ENCODE measurements around the gene PLEKHF1. TPM values are rescaled to one million over a fixed set of nuclear protein-coding genes. Genes with fewer than 3 reads are reported as not detected.

PLEKHF1 gene
- total RNA-seq, 1 experiment from 2014 or later: 5.5 TPM

GRCh38 chr19:29667387-29667783, 2.1 kb downstream of the PLEKHF1 start (continued):
- TF ChIP-seq MAX (IDR thresholded peaks at IDR 0.05) (no peak), SP1 (IDR thresholded peaks at IDR 0.05; ENCODE audit: low read depth) (no peak), POLR2AphosphoS5 (IDR thresholded peaks at IDR 0.05; ENCODE audit: low read depth, low read length) (no peak), EZH2 (IDR thresholded peaks at IDR 0.05) (no peak), EZH2phosphoT487 (IDR thresholded peaks at IDR 0.05; ENCODE audit: borderline replicate concordance) (no peak), CBX3 (IDR thresholded peaks at IDR 0.05; ENCODE audit: low read depth) (no peak)

- no peaks in the 10 kb centered on the region for H3K36me3 ChIP-seq (ENCODE audit: control insufficient read depth in 1 of 2, insufficient read depth in 2 of 2, low read length in 2 of 2)
- no peaks in the 10 kb centered on the region for H3K9me3 ChIP-seq (ENCODE audit: control insufficient read depth in 1 of 2, insufficient read depth in 1 of 2, low read depth in 1 of 2, low read length in 2 of 2)
- H3K27me3 ChIP-seq (ENCODE audit: insufficient read depth, low read length): no peaks in the 10 kb centered on the region
- no peak for TF ChIP-seq POLR2A (IDR thresholded peaks at IDR 0.05; ENCODE audit: borderline replicate concordance, extremely low read depth, insufficient read depth, insufficient read length)
- no peak for TF ChIP-seq YY1 (IDR thresholded peaks at IDR 0.05; ENCODE audit: extremely low read depth, insufficient replicate concordance, low read depth, low read length)
- no peak for TF ChIP-seq ZNF274 (IDR thresholded peaks at IDR 0.05; ENCODE audit: low read depth, low read length)
- no peak for TF ChIP-seq SRF (IDR thresholded peaks at IDR 0.05; ENCODE audit: low read depth)
- TF ChIP-seq POLR2AphosphoS5 (IDR thresholded peaks at IDR 0.05; ENCODE audit: low read depth, low read length): no peak
- no peak for TF ChIP-seq SP1 (IDR thresholded peaks at IDR 0.05; ENCODE audit: low read depth)
- no peak for TF ChIP-seq JUND (IDR thresholded peaks at IDR 0.05)
- TF ChIP-seq CEBPB (IDR thresholded peaks at IDR 0.05; ENCODE audit: low read depth): no peak
- TF ChIP-seq FOSL1 (IDR thresholded peaks at IDR 0.05; ENCODE audit: low read depth): no peak
- TF ChIP-seq TCF7L2 (IDR thresholded peaks at IDR 0.05; ENCODE audit: borderline replicate concordance, extremely low read depth, insufficient read depth, insufficient read length): no peak
- no peak for TF ChIP-seq ATF3 (IDR thresholded peaks at IDR 0.05)
- TF ChIP-seq RAD21 (IDR thresholded peaks at IDR 0.05; ENCODE audit: low read depth): no peak
- no peak for TF ChIP-seq EGR1 (IDR thresholded peaks at IDR 0.05; ENCODE audit: low read depth)
- no peak for TF ChIP-seq ELF1 (IDR thresholded peaks at IDR 0.05; ENCODE audit: borderline replicate concordance, low read depth)
- no peak for TF ChIP-seq EZH2 (IDR thresholded peaks at IDR 0.05)
- TF ChIP-seq ZFX (IDR thresholded peaks at IDR 0.05): no peak
- H3K9me2 ChIP-seq (ENCODE audit: insufficient read depth): no peaks in the 10 kb centered on the region
- no peaks in the 10 kb centered on the region for H4K20me1 ChIP-seq (ENCODE audit: insufficient read depth)
- no peak overlapping the region; the same call in 1 of the 2 replicates for H3K4me2 ChIP-seq (ENCODE audit: low read length)
- H3K27ac ChIP-seq (ENCODE audit: low read depth, low read length): 0 out of 2 replicates have a peak overlapping the region, but pooled peaks have one; percentile 22
- intact Hi-C loops (cut with micrococcal nuclease): loop anchor here (5.0 kb wide), 1 partner anchor 56 kb away; no protein-coding TSS in a partner anchor
- ChIA-PET POLR2A (no interaction called here), CTCF (interaction anchor here (1.4 kb wide), 1 partner anchor 49 kb away, joined by 4 read pairs; no protein-coding TSS in a partner anchor), RAD21 (ENCODE audit: low non-redundant PET in 1 of 2, low total read pairs in 2 of 2, uncharacterized antibody in 2 of 2, unreplicated experiment in 2 of 2) (interaction anchor here in 1 of 2 experiments (1.3 kb wide), 1 partner anchor 57 kb away, joined by 3 read pairs; no protein-coding TSS in a partner anchor)
- no peak for DNase-seq (ENCODE audit: low read depth, low spot score)
- no peak overlapping the region for H3K4me3 ChIP-seq (replicated peaks in 1 of 2; ENCODE audit: low read depth in 1 of 2, low read length in 2 of 2)
- peaks cover 13% of the 10 kb centered on the region; the same call in 1 of the 2 replicates for H3K79me2 ChIP-seq (ENCODE audit: insufficient read depth, low read length)
- no peak overlapping the region for H2AFZ ChIP-seq (ENCODE audit: low read depth, low read length, poor library complexity, severe bottlenecking)
- peaks cover 27 to 50% of the 10 kb centered on the region in 2 experiments for H3K4me1 ChIP-seq (ENCODE audit: control insufficient read depth in 1 of 2, insufficient read depth in 2 of 2, low read length in 2 of 2)
- BruUV-seq (replicated peaks): no TSS peak
- no peak for ATAC-seq
- H3K9ac ChIP-seq (ENCODE audit: low read length): no peak overlapping the region
Measured at GRCh38 chr19:29667901-29668341, 2.7 kb downstream of the PLEKHF1 start.
